SK-MEL-5 (cell line): Measurements from ENCODE around the gene ZFP92. TPM values are rescaled to one million over a fixed set of nuclear protein-coding genes. Genes with fewer than 3 reads are reported as not detected.
"Not testable (repeated sequence)": the region's sequence is repeated elsewhere in the genome, so short reads cannot be mapped to it uniquely, and the experiment has no call there.

Experiments used
- DNase-seq: peaks from one replicate; pipeline ENCODE4 v3.0.0-alpha.2; 2016; ENCODE audit warnings: low read depth, low spot score
- in situ Hi-C: cut with HindIII; loops from 2 replicates; pipeline ENCODE4 v1.10.0; 2016; ENCODE audit warnings: low sequenced_read_pairs, high pct_unique_total_duplicates, low pct_unique_long_range_greater_than_20kb
- total RNA-seq: library from RNA; depleted of rRNA; stranded (reverse); fragments of >200 nt; shearing (Covaris generic); gene quantifications from 2 replicates; pipeline ENCODE4 v1.2.3, GENCODE V29; 2014

Gene ZFP92
- total RNA-seq, 1 experiment from 2014 or later, result 0.53 TPM

DNA sequence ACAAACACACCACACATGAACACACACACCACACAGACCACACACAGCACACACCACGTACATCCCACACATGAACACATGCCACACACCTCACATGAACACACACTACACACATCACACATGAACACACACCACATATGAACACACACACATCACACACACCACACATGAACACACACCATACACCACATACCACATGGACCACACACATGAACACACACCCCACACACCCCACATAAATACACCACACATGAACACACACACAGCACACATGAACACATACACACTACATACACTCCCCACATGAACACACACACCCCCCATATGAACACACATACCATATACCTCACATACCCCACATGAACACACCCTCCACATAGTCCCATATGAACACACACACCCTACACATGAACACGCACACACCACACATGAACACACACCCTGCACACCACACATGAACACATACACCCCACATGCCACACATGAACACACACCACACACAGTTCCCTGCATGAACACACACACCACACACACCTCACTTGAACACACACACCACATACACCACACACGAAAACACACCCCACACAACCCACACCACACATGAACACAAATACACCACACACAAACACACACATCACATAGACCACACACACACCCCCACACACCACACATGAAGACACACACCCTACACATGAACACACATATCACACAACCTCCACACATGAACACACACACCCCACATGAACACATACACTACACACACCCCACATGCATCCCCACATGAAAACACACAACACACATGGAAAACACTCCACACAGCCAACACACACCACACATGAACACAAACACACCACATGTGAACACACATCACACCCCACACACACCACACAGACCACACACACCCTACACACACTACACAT is 28.4 kb upstream of the ZFP92 start:
- no peak for DNase-seq
- in situ Hi-C loops, result no loop called here

- no peak for DNase-seq
- in situ Hi-C loops, result no loop called here
Observed at GRCh38 chrX:153384390-153384789, 26.9 kb upstream of the ZFP92 start.

- in situ Hi-C loops, DNase-seq: not testable (repeated sequence)
Observed at GRCh38 chrX:153384973-153385372, 26.3 kb upstream of the ZFP92 start.

- in situ Hi-C loops, result no loop called here
Observed at GRCh38 chrX:153386097-153386496, 25.2 kb upstream of the ZFP92 start.

DNA sequence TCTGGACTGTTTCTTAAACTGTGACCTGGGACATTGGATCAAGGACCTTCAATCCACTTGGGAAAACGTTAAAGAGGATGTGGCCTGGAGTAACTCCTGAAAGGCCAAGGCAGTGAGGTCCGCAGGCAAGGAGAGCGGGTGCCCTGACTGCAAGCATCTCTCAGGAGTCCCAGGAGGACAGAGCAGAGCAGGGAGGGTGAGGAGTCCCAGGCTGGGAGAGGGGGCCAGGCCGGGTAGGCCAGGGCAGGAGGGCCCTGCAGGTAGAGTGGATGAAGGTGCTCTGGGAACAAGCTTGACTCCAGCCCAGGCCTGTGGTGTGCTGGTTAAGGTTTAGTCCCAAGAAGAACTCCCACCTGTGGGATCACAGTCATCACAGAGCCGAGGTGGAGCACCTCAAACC is 23.9 kb upstream of the ZFP92 start:
- no peak for DNase-seq
- in situ Hi-C loops, result no loop called here

More at GRCh38 chrX:153386097-153386496, 25.2 kb upstream of the ZFP92 start:
- no peak for DNase-seq

GRCh38 chrX:153387987-153388721 is 23.1 kb upstream of the ZFP92 start:
- in situ Hi-C loops, result no loop called here
- no peak for DNase-seq

GRCh38 chrX:153388722-153389459 is 22.4 kb upstream of the ZFP92 start:
- no peak for DNase-seq
- in situ Hi-C loops, result no loop called here

- in situ Hi-C loops, DNase-seq: not testable (repeated sequence)
Observed at GRCh38 chrX:153389460-153389768, 21.9 kb upstream of the ZFP92 start.

- in situ Hi-C loops, result no loop called here
- no peak for DNase-seq
Observed at GRCh38 chrX:153392642-153393321, 18.5 kb upstream of the ZFP92 start.

DNA sequence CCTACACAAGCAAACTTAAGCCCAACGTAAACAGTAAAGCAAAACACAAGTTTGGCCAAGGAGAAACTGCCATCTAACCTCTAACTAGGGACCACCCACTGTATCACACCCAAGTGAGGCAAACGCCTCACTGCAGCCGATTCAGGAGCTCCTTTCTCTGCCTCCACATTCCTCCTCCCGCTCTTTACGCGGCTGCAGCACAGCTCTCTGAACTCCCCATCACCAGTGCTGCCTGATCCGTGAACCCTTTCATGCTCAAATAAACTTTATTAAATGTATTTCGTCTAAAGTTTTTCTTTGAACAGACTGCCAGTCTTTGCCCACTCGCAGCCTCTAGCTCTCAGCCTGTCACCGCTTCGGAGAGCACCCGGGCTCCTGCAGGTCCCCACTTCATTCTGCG is 16.7 kb upstream of the ZFP92 start:
- in situ Hi-C loops, result no loop called here

GRCh38 chrX:153395613-153396319 is 15.5 kb upstream of the ZFP92 start:
- in situ Hi-C loops, result no loop called here
- no peak for DNase-seq

More for the DNA sequence above, 16.7 kb upstream of the ZFP92 start:
- no peak for DNase-seq

- no peak for DNase-seq
- in situ Hi-C loops, result no loop called here
Observed at GRCh38 chrX:153396320-153397195, 14.7 kb upstream of the ZFP92 start.

- in situ Hi-C loops, result no loop called here
- DNase-seq, result no peak
Observed at GRCh38 chrX:153397256-153397960, 13.9 kb upstream of the ZFP92 start.

GRCh38 chrX:153398275-153398960 is 12.9 kb upstream of the ZFP92 start:
- in situ Hi-C loops, result no loop called here
- no peak for DNase-seq
